ENCODE data around the gene ARL10.

The ARL10 gene

DNA sequence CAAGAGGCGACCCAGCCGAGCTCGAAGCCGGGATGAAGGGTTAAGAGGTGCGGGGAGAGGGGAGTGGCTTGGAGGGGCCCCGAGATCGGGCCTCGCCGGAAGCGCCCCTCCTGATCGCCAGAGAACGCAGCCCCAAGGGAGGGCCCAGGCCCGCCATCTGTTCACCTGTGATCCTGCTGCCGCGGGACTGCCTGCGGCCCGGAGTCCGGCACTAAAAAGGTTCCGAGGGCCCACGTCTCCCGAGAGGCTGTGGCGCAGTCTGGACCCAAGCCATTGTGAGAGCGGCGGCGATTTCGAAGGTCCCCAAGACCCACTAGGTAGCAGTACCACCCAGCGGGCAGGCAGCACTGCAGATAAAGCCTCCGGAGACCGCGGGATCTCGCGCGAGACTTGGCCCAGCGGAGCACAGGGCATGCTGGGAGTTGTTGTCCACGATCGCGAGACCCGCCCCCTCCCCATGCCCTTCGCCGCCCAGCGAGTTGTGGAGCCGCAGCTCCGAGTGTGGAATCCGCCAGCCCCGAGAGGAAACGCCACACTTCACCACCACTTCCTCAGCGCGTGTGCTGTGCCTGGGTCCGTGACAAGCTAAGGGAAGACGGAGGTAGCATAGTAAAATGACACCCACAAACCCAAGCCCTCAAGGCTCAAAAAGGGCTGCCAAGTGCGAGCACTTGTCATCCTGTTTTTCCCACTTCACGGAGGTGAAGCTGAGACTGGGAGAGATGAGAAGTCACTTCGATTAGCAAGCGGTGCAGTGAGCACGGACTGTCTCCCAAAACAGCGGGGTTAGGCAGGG lies 3.7 kb upstream of the ARL10 start, which contains the start of gene KIAA1191:
TSS of gene KIAA1191 (minus strand) at position 328 of the 796 bp plus-strand sequence. CDS start 2,256 bp downstream, outside the sequence.
- in situ Hi-C loops (cut with MboI; ENCODE audit: low sequenced_read_pairs) = no loop called here

DNA sequence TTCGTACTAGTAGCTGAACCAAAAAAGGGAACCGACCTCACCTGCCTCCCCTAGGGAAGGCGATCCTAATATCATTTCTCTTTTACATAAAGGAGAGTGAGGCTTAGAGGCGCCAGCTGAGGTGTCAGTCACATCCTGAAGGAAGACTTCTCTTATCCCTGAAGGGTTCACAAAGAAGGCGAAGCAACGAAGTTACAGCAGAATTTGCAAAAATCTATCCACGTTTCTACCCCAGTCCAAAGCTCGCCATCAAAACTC lies 3.1 kb upstream of the ARL10 start:
- in situ Hi-C loops (cut with MboI; ENCODE audit: low sequenced_read_pairs) = no loop called here

DNA sequence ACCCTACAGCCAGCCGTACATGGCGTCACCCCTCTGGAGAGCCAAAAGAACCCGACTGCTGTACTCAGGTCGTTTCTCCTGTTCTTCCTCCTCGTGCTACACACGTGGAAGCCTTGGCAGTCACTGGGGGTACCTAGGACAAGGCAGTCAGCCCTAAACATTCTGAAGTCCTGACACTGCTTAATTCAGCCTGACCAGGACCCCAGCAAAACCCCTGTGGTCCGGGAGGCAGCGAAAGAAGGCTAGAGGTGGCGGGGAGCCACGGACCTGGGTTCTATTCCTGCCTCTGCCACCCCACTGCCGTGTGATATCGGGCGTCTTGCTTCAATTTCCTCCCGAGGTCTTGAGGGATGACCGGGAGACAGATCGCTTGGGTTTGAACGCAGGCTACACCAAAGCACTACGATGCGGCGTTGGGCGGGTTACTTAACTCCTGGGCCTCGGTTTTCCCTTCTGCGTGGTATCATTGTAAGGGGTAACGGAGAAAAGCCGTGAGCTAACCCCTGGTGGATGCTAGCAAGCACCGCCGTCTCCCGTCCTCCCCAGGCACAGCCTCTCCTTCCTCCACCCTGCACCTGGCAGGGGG lies 429 bp upstream of the ARL10 start:
- in situ Hi-C loops (cut with MboI; ENCODE audit: low sequenced_read_pairs) = no loop called here

DNA sequence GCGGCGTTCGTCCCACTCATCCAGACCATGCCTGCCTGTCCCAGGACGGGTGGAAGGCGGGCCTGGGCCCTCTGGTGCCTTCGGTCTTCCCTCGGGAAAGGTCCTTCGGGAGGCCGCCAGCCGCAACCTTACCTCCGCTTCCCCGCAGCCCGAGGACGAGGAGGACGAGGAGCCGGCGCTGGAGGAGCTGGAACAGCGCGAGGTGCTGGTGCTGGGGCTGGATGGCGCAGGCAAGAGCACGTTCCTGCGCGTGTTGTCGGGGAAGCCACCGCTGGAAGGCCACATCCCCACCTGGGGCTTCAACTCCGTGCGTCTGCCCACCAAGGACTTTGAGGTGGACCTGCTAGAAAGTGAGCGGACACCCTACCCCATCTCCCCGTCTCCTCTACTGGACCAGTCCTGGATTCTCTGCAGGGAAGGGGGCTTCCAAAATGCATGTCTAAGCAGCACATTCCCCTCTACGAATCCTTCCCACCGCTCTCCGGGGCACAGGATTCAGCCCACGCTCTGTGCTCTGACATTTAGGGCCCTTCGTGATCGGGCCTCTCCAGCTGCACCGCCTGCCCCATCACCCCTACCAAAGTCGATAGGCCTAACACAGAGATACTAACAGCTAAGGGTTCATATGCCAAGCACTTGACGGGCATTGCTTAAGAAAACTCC lies 1.1 kb downstream of the ARL10 start:
- in situ Hi-C loops (cut with MboI; ENCODE audit: low sequenced_read_pairs) = no loop called here

DNA sequence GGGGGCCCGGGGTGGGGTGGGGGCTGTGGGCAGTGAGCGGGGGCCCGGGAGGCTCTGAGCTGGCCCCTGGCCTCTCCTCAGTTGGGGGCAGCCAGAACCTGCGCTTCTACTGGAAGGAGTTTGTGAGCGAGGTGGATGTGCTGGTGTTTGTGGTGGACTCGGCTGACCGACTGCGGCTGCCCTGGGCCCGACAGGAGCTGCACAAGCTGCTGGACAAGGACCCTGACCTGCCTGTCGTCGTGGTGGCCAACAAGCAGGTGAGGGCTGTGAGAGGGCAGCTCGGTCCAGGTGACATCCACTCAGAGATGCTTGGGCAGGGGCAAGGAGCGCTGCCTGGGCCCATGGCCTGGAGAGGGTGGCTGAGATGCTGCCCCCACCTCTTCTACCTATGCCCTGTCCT lies 3.4 kb downstream of the ARL10 start:
- in situ Hi-C loops (cut with MboI; ENCODE audit: low sequenced_read_pairs) = no loop called here

DNA sequence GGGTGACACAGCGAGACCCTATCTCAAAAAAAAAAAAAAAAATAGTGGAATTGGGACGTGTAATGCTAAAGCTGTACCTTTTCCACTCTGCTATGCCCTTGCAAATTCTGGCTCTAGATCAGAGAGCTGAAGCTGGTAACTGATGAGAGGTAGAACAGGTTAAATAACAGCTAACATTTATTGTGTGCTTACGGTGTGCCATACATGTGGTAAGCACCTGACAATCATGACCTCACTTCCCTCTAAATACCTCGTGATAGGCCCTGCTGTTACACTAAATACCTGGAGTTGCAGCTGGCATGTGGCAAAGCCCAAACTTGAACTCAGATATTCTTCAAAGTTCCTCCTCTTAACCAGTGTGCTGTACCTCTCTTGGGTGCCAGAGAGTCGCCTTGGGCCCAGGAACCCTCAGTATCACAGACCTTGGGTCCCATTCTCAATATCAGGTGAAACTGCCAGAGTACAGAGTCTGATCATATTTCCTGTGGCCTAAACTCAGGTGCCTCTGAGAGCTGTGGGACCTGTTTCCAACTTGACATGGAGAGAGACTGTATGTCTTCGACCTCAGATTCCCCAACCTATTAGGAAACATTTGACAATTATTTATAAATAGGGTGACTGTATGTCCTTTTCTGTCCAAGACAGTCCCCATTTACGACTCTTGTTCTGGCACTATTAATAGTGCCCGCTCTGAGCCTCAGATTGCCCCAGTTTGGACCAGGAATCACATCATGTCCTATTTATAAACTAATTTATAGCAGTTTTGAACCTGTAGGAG lies 4.8 kb downstream of the ARL10 start:
- in situ Hi-C loops (cut with MboI; ENCODE audit: low sequenced_read_pairs) = no loop called here

DNA sequence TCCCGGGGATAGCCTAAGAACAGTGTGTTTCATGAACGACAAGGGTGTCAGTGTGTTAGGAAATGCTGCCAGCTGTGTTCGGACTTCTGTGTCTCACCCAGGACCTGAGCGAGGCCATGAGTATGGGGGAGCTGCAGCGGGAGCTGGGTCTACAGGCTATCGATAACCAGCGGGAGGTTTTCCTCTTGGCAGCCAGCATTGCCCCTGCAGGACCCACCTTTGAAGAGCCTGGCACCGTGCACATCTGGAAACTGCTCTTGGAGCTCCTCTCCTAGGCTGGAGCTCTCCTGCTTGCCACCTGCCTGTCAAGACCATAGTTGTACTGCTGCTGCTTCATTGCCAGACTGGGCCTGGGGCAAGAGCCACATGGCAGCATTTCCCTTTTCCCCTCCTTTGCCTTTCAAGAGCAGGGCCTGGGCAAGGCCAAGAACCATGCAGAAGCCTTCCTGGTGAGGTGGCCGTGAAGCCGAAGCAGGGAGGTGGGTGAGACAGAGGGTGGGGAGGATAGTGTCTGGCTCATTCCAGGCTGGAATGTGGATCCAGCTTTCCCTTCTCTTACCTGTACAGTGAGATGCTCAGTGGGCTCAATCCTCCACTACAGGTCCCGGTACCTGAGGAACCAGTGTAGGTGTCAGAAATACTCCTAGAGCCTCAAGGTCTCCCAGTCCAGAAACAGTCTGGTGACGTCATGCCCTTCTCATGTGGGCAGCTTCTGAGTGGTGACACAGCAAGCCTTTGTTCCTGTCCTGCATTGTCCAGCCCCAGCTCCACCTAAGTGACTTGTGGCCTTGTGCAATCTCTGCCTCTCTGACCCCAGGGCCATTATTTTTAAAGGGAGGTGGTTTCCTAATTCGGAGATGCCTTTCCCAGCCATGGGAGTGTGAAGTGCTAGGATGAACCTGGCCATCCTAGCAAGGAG lies 6.6 kb downstream of the ARL10 start:
- in situ Hi-C loops (cut with MboI; ENCODE audit: low sequenced_read_pairs) = no loop called here

DNA sequence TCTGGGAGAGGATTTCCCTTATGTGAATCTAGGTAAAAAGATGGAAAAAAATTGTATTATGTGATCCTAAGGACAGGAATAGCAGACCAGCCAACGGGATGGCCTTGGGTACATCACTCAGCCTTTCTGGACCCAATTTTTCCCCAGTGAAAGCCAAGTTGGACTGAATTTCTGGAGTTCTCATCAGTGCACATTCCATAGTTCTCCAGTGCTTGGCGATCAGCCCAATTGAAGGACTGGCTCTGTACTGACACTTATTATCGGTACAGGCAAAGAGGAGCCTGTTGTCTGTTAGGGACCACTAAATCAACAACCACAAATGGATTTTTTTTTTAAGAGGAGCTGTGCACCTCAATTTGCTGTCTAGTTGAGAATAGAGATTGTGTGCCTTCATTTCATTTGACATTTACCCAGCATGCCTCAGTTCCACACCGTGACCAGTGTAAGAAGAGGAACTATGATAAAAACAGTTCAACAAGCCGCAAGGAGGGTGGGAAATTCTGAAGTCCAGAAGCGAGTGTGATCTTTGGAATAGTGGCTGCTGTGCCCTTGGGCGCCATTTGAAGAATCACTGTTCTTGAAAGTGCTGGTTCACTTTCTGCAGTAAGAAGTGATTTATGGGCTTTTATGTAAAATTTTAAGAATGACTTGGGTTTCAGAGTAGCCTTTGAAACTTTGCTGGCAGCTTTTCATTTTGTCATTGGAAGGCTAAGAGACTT lies 8.0 kb downstream of the ARL10 start:
- in situ Hi-C loops (cut with MboI; ENCODE audit: low sequenced_read_pairs) = no loop called here

DNA sequence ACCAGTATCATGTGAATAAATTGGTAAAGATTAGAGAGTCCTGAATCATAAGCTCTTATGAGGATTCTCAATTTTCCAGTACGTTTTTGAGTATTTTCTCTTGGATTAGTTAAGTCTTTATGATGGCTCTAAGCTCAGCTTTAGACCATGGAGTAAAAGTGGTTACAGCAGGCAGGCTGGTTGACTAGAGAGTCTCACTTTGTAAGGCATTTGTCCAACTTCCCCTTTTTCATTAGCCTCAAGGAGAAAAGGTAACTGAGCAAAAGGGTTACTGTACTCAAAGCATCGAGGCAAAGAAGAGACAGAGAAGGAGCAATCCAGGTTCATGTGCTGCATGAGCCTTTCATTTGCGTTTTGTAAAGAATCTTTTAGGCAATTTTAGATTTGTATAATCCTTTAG lies 14.6 kb downstream of the ARL10 start:
- in situ Hi-C loops (cut with MboI; ENCODE audit: low sequenced_read_pairs) = no loop called here

DNA sequence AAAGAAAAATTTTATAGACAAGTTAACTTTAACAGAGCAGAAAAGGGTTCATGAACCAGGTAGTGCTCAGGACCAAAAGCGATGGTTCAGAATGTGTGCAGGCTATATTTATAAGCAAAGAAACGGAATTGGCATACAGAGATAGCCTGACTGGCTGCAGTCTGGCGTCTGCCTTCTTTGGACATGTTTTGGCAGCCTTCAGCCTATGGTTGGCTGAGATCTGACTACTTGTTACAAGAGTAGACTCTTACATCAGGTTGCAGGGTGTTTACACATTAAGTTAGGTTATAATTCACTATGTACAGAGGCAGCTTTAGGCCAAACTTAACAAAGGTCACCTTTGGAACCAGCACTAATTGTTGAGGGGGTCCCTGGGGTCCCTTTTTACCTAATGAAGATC lies 16.1 kb downstream of the ARL10 start:
- in situ Hi-C loops (cut with MboI; ENCODE audit: low sequenced_read_pairs) = no loop called here

DNA sequence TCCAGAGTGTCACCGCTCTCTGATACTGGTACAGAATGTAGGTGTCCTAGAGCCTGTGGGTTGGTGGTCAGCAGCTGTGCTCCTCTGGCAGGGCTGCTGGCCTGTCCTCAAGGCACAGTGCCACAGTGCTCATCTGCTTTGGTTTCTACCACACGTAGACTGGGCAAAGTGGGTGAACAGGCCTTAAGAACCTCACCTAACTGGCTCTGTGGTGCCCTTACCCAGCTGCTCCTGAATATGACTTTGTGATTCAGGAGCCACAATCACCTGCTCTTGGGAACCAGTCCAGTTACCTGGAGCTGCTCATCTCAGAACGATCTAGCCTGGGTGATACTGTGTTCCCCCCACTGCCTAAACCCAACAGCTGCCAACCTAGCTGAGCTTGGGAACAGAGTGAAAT lies 16.7 kb downstream of the ARL10 start:
- in situ Hi-C loops (cut with MboI; ENCODE audit: low sequenced_read_pairs) = no loop called here

DNA sequence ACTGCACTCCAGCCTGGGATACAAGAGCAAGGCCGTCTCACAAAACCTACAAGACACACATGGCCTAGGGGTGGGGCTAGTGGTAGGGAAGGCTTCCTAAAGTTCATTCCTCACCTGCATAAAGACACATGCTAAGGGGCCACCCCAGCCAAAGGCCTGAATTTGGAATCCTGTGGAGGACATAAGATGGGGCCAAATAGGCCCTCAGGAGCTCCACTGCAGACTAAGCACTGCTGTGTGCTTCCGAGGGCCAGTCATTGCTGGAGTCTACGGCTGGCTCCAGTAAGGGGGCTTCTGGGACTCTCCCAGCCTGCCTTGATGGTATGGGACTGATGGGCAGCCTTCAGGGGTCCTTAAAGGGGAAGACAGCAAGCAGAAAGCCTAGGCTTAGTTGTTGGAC lies 17.4 kb downstream of the ARL10 start:
- in situ Hi-C loops (cut with MboI; ENCODE audit: low sequenced_read_pairs) = no loop called here

DNA sequence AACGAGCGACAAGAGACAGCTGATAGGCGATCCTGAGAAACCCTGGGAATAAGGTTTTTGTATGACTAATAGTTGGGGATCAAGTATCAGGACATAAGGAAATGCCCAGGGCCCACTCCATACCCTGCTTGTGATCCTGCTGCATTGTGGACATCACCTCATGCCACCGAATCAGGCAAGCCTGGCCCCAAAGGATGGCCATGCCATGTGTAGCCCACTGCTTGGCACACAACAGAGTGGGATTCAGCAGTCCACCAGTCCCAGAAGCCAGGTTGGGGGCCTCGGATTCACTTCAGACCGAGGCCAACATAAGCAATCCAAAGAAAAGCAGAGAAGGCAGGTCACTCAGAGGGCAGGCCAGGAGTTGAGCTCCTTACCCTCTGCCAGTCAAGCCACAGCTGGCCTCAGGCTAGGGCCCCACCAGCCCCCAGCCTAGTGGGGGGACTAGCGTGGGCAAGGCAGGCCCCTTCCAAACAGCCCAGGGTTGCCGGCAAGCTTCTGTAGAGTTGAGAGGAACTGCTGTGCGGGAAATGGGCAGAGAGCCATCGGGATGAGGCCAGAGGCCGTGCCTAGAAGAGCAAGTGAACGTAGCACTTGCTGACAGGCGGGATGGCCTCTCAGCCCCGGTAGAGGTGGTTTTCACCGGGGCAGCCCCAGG lies 18.1 kb downstream of the ARL10 start:
- in situ Hi-C loops (cut with MboI; ENCODE audit: low sequenced_read_pairs) = no loop called here

DNA sequence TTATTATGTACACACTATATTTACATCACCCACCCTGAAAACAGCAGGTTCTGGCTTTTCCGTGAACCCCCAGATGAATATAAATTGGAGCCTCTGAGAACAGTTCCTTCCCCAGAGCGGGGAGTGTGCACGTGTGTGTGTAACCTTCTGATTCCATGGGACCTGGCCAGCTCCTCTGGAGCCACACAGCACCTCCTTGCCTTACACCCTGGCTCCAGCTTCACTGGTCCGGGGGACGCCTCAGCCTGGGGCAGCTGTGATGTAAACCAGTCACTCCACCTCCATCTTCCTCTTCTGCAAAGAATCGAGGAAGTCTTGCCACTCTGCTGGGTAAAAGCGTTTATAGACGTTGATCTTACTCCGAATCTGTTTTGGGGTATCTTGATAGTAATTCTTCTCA lies 18.7 kb downstream of the ARL10 start:
- in situ Hi-C loops (cut with MboI; ENCODE audit: low sequenced_read_pairs) = no loop called here

DNA sequence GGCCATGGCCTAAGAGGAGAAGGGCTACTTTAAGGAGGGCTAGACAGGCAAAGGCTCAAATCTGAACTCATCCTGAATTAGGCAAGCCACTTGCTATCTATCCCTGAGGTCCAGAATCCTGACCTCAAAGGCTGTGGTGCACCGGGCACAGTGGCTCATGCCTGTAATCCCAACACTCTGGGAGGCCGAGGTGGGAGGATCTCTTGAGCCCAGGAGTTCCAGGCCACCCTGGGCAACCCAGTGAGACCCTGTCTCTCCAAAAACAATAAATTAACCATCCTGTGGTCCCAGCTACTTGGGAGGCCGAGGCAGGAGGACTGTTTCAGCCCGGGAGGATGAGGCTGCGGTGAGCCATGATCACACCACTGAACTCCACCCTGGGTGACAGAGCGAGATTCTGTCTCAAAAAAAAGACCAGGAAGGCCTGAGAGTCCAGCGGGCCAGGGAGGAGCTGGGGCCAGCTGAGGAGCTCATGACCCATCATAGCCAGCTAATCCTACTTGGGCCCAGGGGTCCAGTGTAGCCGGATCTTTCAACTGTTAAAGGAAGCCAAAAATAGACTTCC lies 19.2 kb downstream of the ARL10 start:
- in situ Hi-C loops (cut with MboI; ENCODE audit: low sequenced_read_pairs) = no loop called here

DNA sequence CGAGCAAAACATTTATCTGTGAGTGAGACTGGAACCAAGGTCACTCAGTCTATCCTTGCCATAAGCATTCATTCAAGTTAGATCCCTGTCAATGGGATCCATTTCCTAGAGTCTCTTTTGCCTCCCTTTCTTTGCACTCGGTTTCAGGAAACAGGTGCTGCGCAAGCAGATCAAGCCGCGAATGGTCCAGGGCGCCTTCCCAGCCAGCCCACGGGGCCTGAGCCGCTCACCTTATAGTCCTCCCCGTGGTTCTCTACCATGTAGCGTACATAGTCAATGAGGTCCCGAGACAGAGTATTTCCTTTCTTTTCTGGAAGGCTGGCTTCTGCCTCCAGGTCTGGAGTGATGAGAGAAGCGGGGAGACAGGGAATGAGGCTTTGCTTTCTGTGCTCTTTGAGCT lies 19.7 kb downstream of the ARL10 start:
- in situ Hi-C loops (cut with MboI; ENCODE audit: low sequenced_read_pairs) = no loop called here

DNA sequence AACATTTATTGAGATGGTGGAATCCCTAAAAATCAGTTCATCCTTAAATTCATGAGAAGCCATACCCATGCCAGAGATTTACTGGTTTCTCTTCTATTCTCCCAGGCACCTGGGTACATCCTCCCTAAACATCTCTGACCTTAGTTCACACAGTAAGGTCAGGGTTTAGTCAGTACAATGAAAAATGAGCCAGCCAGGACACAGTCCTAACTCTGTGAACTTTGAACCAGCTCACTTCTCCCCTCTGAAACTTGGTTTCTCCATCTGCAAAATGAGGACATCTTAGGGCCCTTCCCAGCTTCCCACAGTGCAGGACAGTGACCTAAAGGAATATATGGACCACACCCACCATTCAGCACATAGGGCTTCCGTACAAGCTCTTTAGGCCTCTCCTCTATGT lies 21.2 kb downstream of the ARL10 start:
- in situ Hi-C loops (cut with MboI; ENCODE audit: low sequenced_read_pairs) = no loop called here

DNA sequence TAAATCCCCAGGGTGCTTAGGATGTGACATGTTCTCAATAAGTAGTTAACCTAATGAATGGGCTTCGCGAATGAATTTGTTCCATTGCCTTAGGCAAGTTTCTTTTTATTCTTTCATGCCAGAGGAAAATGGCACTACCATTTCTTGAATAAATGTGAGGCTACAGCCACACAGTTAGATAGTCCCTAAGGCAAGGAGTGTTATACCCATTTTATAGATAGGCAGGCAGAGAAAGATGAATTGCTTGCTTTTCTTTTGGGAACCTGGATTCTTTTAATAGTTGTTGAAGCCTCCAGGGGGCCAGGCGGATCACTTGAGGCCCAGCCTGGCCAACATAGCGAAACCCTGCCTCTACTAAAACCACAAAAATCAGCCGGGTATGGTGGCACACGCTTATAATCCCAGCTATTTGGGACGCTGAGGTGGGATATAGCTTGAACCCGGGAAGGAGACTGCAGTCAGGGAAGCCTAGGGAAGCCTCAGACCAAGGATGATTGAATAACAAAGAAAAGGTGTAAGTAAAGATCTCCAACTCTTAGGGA lies 22.2 kb downstream of the ARL10 start:
- in situ Hi-C loops (cut with MboI; ENCODE audit: low sequenced_read_pairs) = no loop called here

DNA sequence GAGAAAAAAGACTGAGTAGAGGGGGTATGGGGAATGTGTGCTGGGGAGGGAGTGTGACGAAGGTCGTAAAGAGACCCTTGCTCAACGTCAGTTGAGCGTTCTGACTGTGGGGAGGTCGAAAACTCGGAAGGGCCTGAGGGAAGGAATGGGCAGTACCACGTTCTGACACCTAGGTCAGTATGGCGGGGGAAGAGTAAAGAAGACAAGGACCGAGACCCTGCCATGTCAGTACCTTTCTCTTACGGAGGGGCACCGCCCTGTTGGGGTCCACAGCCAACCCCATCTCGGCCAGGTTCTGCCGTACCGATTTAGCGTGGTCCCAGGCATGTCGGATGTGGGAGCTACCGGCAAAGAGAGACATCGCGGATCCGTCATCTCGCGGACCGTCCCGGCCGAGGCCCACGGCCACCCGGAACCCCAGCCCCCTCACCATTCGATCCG lies 22.7 kb downstream of the ARL10 start:
- in situ Hi-C loops (cut with MboI; ENCODE audit: low sequenced_read_pairs) = no loop called here
